ENCODE results near the gene PELI3.

PELI3 gene

DNA sequence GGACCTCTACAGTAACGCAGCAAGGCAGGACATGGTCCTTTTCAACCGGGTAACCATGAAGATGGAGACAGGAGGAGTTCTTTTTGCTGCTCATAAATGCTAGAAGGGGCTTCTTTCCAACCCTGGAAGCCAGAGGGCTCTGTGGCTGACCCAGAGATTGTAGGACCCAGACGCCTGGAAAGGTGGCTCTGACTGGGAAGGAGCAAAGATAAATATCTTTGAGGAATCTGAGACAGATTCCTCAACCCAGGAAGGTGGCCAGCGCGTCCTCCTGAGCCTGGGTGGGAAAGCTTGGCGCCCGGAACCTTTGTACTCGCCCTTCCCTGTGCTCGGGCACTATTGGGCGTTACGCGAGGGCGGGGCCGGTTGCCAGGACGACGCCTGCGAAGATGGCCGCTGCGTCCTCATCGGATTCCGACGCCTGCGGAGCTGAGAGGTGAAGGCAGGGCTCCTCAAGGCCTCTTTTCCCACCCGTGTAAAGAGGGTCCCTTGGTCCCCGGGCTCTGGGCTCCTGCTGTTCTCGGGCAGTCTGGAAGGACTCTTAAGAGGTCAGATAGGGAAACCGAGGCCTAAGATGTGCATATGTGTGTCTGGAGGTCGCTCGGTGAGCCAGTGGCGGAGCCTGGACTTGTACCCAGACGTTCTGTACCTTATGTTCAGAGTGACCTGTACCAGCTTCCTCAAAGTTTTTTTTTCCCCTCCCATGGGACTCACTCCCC, 43.7 kb downstream of the PELI3 start, which contains the start of gene BBS1:
Gene BBS1 (plus strand): TSS at position 365 of the 719 bp plus-strand sequence. CDS start 25 bp downstream, at position 390.
- peak; percentile 79 for DNase-seq

DNA sequence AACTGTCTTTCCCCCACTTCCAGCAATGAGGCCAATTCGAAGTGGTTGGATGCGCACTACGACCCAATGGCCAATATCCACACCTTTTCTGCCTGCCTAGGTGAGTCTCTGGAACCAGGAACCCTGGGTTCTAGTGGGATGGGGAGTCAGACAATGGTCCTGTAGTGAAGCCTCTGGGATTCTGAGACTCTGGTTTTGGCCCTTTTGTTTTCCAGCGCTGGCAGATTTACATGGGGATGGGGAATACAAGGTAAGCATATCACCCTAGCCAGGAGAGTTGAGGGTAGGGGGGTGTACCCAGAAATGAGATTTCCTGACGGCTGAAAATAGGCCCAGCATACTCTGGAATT, 44.3 kb downstream of the PELI3 start:
- no peak for DNase-seq

DNA sequence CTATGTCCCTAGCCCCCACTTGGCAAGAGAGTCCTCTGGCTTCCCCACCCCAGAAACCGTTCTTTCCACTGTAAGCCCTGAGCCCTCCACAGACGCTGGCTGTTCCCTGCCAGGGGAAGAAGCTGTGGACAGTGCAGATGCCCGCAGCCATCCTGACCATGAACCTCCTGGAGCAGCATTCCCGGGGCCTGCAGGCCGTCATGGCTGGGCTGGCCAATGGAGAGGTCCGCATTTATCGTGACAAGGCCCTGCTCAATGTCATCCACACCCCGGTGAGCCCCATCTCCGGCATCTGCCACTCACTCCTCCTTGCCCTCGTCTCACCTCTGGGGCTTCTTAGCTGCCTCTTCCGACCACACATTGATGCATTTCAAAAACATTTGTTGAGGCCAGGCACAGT, 56.9 kb downstream of the PELI3 start:
- no peak for DNase-seq

DNA sequence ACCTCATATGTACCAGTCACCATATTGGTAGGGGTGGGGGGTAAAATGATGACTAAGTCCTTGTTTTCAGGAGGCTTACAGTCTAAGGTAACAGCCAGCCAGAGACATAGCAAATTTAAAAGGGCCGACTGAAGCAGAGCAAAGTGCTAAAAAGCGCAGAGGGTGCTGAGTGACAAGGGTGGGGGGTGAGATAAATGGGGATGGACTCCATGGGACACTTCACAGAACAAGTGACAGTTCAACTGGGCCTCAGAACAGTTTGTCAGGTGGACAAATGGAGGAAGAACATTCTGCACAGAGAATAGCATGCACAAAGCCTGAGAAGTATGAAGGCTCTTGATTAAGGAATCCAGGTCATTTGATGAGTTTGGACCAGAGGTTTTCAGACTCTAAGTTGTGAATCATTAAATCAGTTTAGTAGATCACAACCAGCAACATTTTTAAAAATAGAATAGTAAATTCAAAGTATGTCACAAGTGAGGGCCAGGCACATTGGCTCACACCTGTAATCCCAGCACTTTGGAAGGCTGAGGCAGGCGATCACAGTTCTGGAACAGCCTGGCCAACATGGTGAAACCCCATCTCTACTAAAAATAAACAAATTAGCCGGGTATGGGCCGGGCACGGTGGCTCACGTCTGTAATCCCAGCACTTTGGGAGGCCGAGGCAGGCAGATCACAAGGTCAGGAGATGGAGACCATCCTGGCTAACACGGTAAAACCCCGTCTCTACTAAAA, 57.8 kb downstream of the PELI3 start:
- no peak for DNase-seq
